Uterus (tissue), 2 donors: ENCODE results near the gene TMEM150C.

Experiments
- POLR2A ChIP-seq, 2 donors: fragments of 450-650 bp; IDR thresholded peaks; one replicate each; pipeline ENCODE4 v1.6.1; 2016; ENCODE audit warnings: antibody characterized with exemption in 2 of 2, mild to moderate bottlenecking in 1 of 2, moderate library complexity in 1 of 2
- TF ChIP-seq, protein P1 (sequence below), 4 experiments: fragments of 200-600 bp in 2 of 4; fragments of 450-650 bp in 2 of 4; sonication (generic) in 2 of 4; IDR thresholded peaks; one replicate each; pipeline ENCODE4 v1.5.1; 2016 to 2019; ENCODE audit warnings: antibody characterized with exemption in 4 of 4, mild to moderate bottlenecking in 2 of 4, moderate library complexity in 1 of 4

DNA sequence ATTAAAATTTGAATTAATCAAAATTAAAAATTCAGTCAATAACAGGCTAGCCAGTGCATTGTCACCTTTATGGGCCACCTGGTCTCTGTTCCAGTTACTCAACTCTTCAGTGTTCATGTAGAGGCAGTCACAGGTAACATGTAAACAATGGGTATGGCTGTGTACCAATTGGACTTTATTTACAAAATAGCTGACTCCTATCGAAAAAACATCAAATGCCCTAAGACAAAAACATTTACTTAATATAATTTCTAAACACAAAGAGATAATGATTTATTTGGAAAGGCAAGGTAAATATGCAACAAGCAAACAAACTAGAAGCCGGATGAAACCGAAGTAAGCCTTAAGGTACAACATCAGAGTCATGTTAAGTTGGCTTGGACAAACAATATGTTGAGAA lies 8.8 kb downstream of the TMEM150C start:
- TF ChIP-seq, protein P1, sequence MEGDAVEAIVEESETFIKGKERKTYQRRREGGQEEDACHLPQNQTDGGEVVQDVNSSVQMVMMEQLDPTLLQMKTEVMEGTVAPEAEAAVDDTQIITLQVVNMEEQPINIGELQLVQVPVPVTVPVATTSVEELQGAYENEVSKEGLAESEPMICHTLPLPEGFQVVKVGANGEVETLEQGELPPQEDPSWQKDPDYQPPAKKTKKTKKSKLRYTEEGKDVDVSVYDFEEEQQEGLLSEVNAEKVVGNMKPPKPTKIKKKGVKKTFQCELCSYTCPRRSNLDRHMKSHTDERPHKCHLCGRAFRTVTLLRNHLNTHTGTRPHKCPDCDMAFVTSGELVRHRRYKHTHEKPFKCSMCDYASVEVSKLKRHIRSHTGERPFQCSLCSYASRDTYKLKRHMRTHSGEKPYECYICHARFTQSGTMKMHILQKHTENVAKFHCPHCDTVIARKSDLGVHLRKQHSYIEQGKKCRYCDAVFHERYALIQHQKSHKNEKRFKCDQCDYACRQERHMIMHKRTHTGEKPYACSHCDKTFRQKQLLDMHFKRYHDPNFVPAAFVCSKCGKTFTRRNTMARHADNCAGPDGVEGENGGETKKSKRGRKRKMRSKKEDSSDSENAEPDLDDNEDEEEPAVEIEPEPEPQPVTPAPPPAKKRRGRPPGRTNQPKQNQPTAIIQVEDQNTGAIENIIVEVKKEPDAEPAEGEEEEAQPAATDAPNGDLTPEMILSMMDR (IDR thresholded peaks at IDR 0.05): no peak
- TF ChIP-seq POLR2A (IDR thresholded peaks at IDR 0.05): no peak
